HG02885 (cell line): ENCODE measurements around the gene SLC2A3.
"Not testable (repeated sequence)": the region's sequence is repeated elsewhere in the genome, so short reads cannot be mapped to it uniquely, and the experiment has no call there.

Experiments
- ATAC-seq: cut with Tn5 transposase; IDR thresholded peaks from one replicate; pipeline ENCODE4 v1.9.1; 2021; ENCODE audit warnings: mild to moderate bottlenecking; ENCODE audit not compliant: unreplicated experiment, poor library complexity

SLC2A3 gene

GRCh38 chr12:7935590-7936581 lies at the start of gene SLC2A3:
TSS of gene SLC2A3 (minus strand) at chr12:7936187. CDS start at chr12:7936034, 153 bp downstream.
- peak; percentile 36 for ATAC-seq

- no peak for ATAC-seq
These were observed 48.9 kb upstream of the SLC2A3 start for GRCh38 chr12:7984900-7985299.

- not testable (repeated sequence) for ATAC-seq
These were observed 47.5 kb upstream of the SLC2A3 start for GRCh38 chr12:7983460-7983859.

- not testable (repeated sequence) for ATAC-seq
These were observed 47.0 kb upstream of the SLC2A3 start for GRCh38 chr12:7983019-7983418.

GRCh38 chr12:7982332-7982735 lies 46.3 kb upstream of the SLC2A3 start:
- not testable (repeated sequence) for ATAC-seq

GRCh38 chr12:7981446-7981845 lies 45.5 kb upstream of the SLC2A3 start:
- no peak for ATAC-seq

GRCh38 chr12:7977351-7978124 lies 41.6 kb upstream of the SLC2A3 start:
- peak; percentile 63 for ATAC-seq

GRCh38 chr12:7973457-7973825 lies 37.5 kb upstream of the SLC2A3 start:
- no peak for ATAC-seq

GRCh38 chr12:7972734-7973456 lies 36.9 kb upstream of the SLC2A3 start:
- no peak for ATAC-seq

- not testable (repeated sequence) for ATAC-seq
These were observed 36.3 kb upstream of the SLC2A3 start for GRCh38 chr12:7972269-7972668.

GRCh38 chr12:7971765-7972164 lies 35.8 kb upstream of the SLC2A3 start:
- not testable (repeated sequence) for ATAC-seq

GRCh38 chr12:7970475-7971252 lies 34.7 kb upstream of the SLC2A3 start:
- peak; percentile 93 for ATAC-seq

- ATAC-seq: no peak
These were observed 30.6 kb upstream of the SLC2A3 start for GRCh38 chr12:7966563-7966962.

- ATAC-seq: not testable (repeated sequence)
These were observed 28.7 kb upstream of the SLC2A3 start for GRCh38 chr12:7964669-7965068.

GRCh38 chr12:7961395-7962178 lies 25.6 kb upstream of the SLC2A3 start:
- no peak for ATAC-seq

GRCh38 chr12:7959701-7960121 lies 23.7 kb upstream of the SLC2A3 start:
- peak; percentile 32 for ATAC-seq

- ATAC-seq: no peak
These were observed 23.3 kb upstream of the SLC2A3 start for GRCh38 chr12:7959278-7959677.

- not testable (repeated sequence) for ATAC-seq
These were observed 18.9 kb upstream of the SLC2A3 start for GRCh38 chr12:7954877-7955276.

GRCh38 chr12:7954418-7954817 lies 18.4 kb upstream of the SLC2A3 start:
- ATAC-seq: not testable (repeated sequence)
